H1 (cell line): ENCODE results near the gene CCDC192. TPM values are rescaled to one million over a fixed set of nuclear protein-coding genes. Genes with fewer than 3 reads are reported as not detected.
A peak's percentile ranks its signal among the peaks of the same experiment; 100 is the strongest.

Source experiments
- CTCF ChIA-PET: fragments of 300-600 bp; sonication (Branson Sonifier 250); formaldehyde crosslinking; loops from one replicate; lab custom pipeline; 2021; ENCODE audit not compliant: partially characterized antibody; lab: Charles Lee
- POLR2A ChIA-PET: fragments of 300-600 bp; sonication (Branson Sonifier 250); formaldehyde crosslinking; loops from one replicate; lab custom pipeline; 2021; ENCODE audit warnings: inconsistent platforms; ENCODE audit not compliant: partially characterized antibody; lab: Charles Lee
- DNase-seq, 2 experiments: peaks; one replicate each; pipeline versions ENCODE4 v3.0.0 to v3.0.0-alpha.2; 2010 to 2022; ENCODE audit warnings: low spot score in 2 of 2, low read depth in 1 of 2, mixed read lengths in 1 of 2
- FAIRE-seq: peaks from 2 replicates; lab custom pipeline; 2011; peaks lifted over from hg19 to GRCh38; lab: Jason Lieb, UNC
- H2AFZ ChIP-seq: 2 replicates; pipeline ENCODE4 v1.8.1; 2012; ENCODE audit warnings: low read length, inconsistent platforms
- H2AK5ac ChIP-seq: 2 replicates; pipeline ENCODE4 v1.6.1; 2013; ENCODE audit warnings: low read depth, low read length
- H2BK120ac ChIP-seq: replicated peaks from 2 replicates; pipeline ENCODE3; 2013; ENCODE audit warnings: low read depth, low read length, inconsistent platforms
- H2BK12ac ChIP-seq: 2 replicates; pipeline ENCODE4 v1.6.1; 2013; ENCODE audit warnings: low read depth, low read length
- H2BK15ac ChIP-seq: 2 replicates; pipeline ENCODE4 v1.6.1; 2013; ENCODE audit warnings: low read length
- H2BK20ac ChIP-seq: 2 replicates; pipeline ENCODE4 v1.6.1; 2013; ENCODE audit warnings: low read length
- H2BK5ac ChIP-seq: 2 replicates; pipeline ENCODE4 v1.6.1; 2013; ENCODE audit warnings: low read depth, low read length
- H3K14ac ChIP-seq: 2 replicates; pipeline ENCODE4 v1.6.1; 2013; ENCODE audit warnings: inconsistent platforms; ENCODE audit not compliant: insufficient read length
- H3K18ac ChIP-seq: 2 replicates; pipeline ENCODE4 v1.6.1; 2013; ENCODE audit warnings: low read length; ENCODE audit errors: extremely low read depth
- H3K23ac ChIP-seq: 2 replicates; pipeline ENCODE4 v1.6.1; 2013; ENCODE audit warnings: inconsistent platforms; ENCODE audit not compliant: insufficient read length
- H3K23me2 ChIP-seq: 2 replicates; pipeline ENCODE4 v1.6.1; 2013; ENCODE audit warnings: low read depth, low read length
- H3K27ac ChIP-seq: 2 replicates; pipeline ENCODE4 v1.6.1; 2011; ENCODE audit warnings: low read depth, low read length, inconsistent platforms
- H3K27me3 ChIP-seq, 4 experiments: replicated peaks in 1 of 4; 1 replicate in 1 of 4; 2 replicates in 3 of 4; pipeline versions ENCODE4 v1.6.1 to v1.8.1; 2011 to 2013; ENCODE audit warnings: low read length in 3 of 4, mild to moderate bottlenecking in 3 of 4, inconsistent platforms in 2 of 4, mixed read lengths in 2 of 4, moderate library complexity in 1 of 4; ENCODE audit not compliant: control insufficient read depth in 3 of 4, insufficient read depth in 3 of 4; ENCODE audit errors: extremely low read depth in 1 of 4
- H3K36me3 ChIP-seq, 4 experiments: 2 replicates each; pipeline versions ENCODE4 v1.6.1 to v1.8.1; 2011 to 2013; ENCODE audit warnings: mild to moderate bottlenecking in 4 of 4, low read length in 3 of 4, moderate library complexity in 2 of 4, control low read depth in 1 of 4, inconsistent platforms in 1 of 4; ENCODE audit not compliant: insufficient read depth in 4 of 4, control insufficient read depth in 2 of 4
- H3K4ac ChIP-seq: replicated peaks from 2 replicates; pipeline ENCODE3; 2013; ENCODE audit warnings: low read length, low read depth, mixed read lengths, inconsistent platforms; ENCODE audit not compliant: insufficient read length
- H3K4me1 ChIP-seq, 4 experiments: replicated peaks in 1 of 4; 1 replicate in 1 of 4; 2 replicates in 3 of 4; pipeline versions ENCODE4 v1.6.1 to v1.8.1; 2011 to 2013; ENCODE audit warnings: low read length in 3 of 4, inconsistent platforms in 2 of 4, mixed read lengths in 1 of 4; ENCODE audit not compliant: insufficient read depth in 4 of 4, control insufficient read depth in 3 of 4
- H3K4me2 ChIP-seq, 2 experiments: 2 replicates each; pipeline versions ENCODE4 v1.6.1 to v1.8.1; 2011 to 2013; ENCODE audit warnings: low read depth in 2 of 2, low read length in 2 of 2, control low read depth in 1 of 2, inconsistent platforms in 1 of 2, mild to moderate bottlenecking in 1 of 2; ENCODE audit not compliant: insufficient read depth in 1 of 2
- H3K4me3 ChIP-seq, 4 experiments: fragments of 200-600, 300-600 bp in 1 of 4; sonication (generic), shearing (Covaris generic), sonication (Bioruptor Twin) in 1 of 4; 2 replicates each; pipeline versions ENCODE4 v1.5.1 to v1.8.1; 2011 to 2016; ENCODE audit warnings: low read length in 4 of 4, low read depth in 3 of 4, control low read depth in 2 of 4, inconsistent platforms in 2 of 4, mild to moderate bottlenecking in 2 of 4, mixed read lengths in 1 of 4, moderate library complexity in 1 of 4; ENCODE audit not compliant: insufficient read depth in 2 of 4; ENCODE audit errors: extremely low read depth in 1 of 4
- H3K56ac ChIP-seq: replicated peaks from 2 replicates; pipeline ENCODE3; 2013; ENCODE audit warnings: low read depth, mild to moderate bottlenecking, mixed read lengths, low read length, inconsistent platforms; ENCODE audit not compliant: insufficient read length
- H3K79me1 ChIP-seq: 2 replicates; pipeline ENCODE4 v1.6.1; 2013; ENCODE audit warnings: low read depth, low read length, control low read depth
- H3K79me2 ChIP-seq, 2 experiments: 2 replicates each; pipeline versions ENCODE4 v1.6.1 to v1.8.1; 2012 to 2013; ENCODE audit warnings: low read length in 2 of 2, mild to moderate bottlenecking in 2 of 2, inconsistent platforms in 1 of 2; ENCODE audit not compliant: insufficient read depth in 2 of 2, control insufficient read depth in 1 of 2
- H3K9ac ChIP-seq, 4 experiments: replicated peaks in 1 of 4; 1 replicate in 1 of 4; 2 replicates in 3 of 4; pipeline versions ENCODE4 v1.6.1 to v1.8.1; 2011 to 2013; ENCODE audit warnings: low read depth in 3 of 4, low read length in 3 of 4, control low read depth in 2 of 4, mild to moderate bottlenecking in 2 of 4, moderate library complexity in 2 of 4, inconsistent platforms in 1 of 4; ENCODE audit errors: extremely low read depth in 1 of 4
- H3K9me3 ChIP-seq, 2 experiments: 2 replicates each; pipeline versions ENCODE4 v1.6.1 to v1.8.1; 2012 to 2013; ENCODE audit warnings: mild to moderate bottlenecking in 2 of 2, moderate library complexity in 2 of 2, control low read depth in 1 of 2, inconsistent platforms in 1 of 2, low read depth in 1 of 2, low read length in 1 of 2, mixed read lengths in 1 of 2; ENCODE audit not compliant: insufficient read depth in 2 of 2
- H4K20me1 ChIP-seq, 2 experiments: replicated peaks in 1 of 2; 2 replicates each; pipeline versions ENCODE3 to v1.8.1; 2011 to 2013; ENCODE audit warnings: inconsistent platforms in 2 of 2, low read length in 2 of 2, mild to moderate bottlenecking in 1 of 2; ENCODE audit not compliant: insufficient read depth in 2 of 2, control insufficient read depth in 1 of 2
- H4K5ac ChIP-seq: 2 replicates; pipeline ENCODE4 v1.6.1; 2013; ENCODE audit warnings: low read length, low read depth, mixed read lengths, inconsistent platforms; ENCODE audit not compliant: insufficient read length
- H4K8ac ChIP-seq: 2 replicates; pipeline ENCODE4 v1.8.0; 2013; ENCODE audit warnings: mild to moderate bottlenecking, moderate library complexity, low read length, inconsistent platforms; ENCODE audit not compliant: insufficient read depth; ENCODE audit errors: extremely low read depth
- H4K91ac ChIP-seq: replicated peaks from 2 replicates; pipeline ENCODE3; 2013; ENCODE audit warnings: low read length, mixed read lengths, inconsistent platforms; ENCODE audit not compliant: insufficient read length
- CEBPB ChIP-seq: IDR thresholded peaks from 2 replicates; pipeline ENCODE4 v1.6.1; 2012; ENCODE audit warnings: low read depth, low read length
- NRF1 ChIP-seq: IDR thresholded peaks from 2 replicates; pipeline ENCODE4 v1.6.1; 2011; ENCODE audit warnings: mild to moderate bottlenecking, low read depth, low read length, improper control_type of control experiment
- WGBS, 2 experiments: shearing (Covaris generic) in 1 of 2; methylation state at CpG; one replicate each; pipeline versions ENCODE4 v1.1.6 to v1.1.7; 2013 to 2015; ENCODE audit warnings: low lambda C conversion rate in 2 of 2, mixed read lengths in 2 of 2, inconsistent platforms in 1 of 2, low coverage in 1 of 2, missing lambda C conversion rate in 1 of 2; ENCODE audit not compliant: insufficient replicate concordance in 2 of 2, insufficient coverage in 1 of 2, insufficient read length in 1 of 2; ENCODE audit errors: extremely low coverage in 1 of 2, missing lambda C conversion rate in 1 of 2; 5-methylcytosine and 5-hydroxymethylcytosine counted together
- polyA plus RNA-seq, 7 experiments: library from polyadenylated mRNA; depleted of rRNA in 3 of 7; stranded (reverse) in 5 of 7; unstranded in 2 of 7; fragments of >200 nt in 5 of 7; fragments of 200-250 nt in 2 of 7; gene quantifications; 1 replicate in 5 of 7; 2 replicates in 1 of 7; 4 replicates in 1 of 7; pipeline versions ENCODE4 v1.2.1 to v1.2.3, GENCODE V29; 2011 to 2013; ENCODE audit warnings: missing spikeins in 2 of 7, mixed read lengths in 2 of 7
- total RNA-seq: library from RNA; stranded (reverse); fragmentation: NEBNext Ultra II Directional; extraction: Animal tissue kit (Norgen Biotek cat#: 25700); gene quantifications from 2 replicates; pipeline ENCODE4 v1.2.1, GENCODE V29; 2021

CCDC192 gene
- total and polyA plus RNA-seq, 2 of the 8 experiments (the other 6 are each of a cell fraction or from before 2014, with no cell fraction given) = 0.61 TPM; not detected in 1

DNA sequence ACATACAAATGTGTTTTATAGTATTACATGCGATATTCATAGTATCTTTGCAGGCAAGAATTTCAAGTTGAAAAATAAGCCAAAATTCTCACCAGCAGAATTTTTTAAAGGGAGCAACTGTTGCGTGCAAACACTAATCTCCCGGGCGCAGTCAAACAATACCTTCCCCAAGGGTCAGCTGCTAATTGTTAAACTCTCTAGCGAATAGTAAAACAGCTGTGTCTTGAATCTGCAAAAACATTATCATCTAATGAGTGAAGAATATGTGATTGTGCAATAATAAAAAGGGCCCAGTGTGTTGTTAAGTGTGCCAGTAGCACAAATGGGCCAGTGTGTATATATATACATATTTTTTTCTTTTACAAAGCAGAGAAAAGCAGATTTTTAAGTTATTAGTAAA, 131.4 kb downstream of the CCDC192 start:
- Histone ChIP-seq H3K14ac (no peak overlapping the region), H4K91ac (no peak overlapping the region), H3K56ac (no peak overlapping the region), H3K79me1 (no peaks in the 10 kb centered on the region), H3K79me2 (no peaks in the 10 kb centered on the region), H3K27me3 (no peaks in the 10 kb centered on the region), H3K23ac (no peak overlapping the region), H3K36me3 (no peaks in the 10 kb centered on the region), H4K20me1 (no peaks in the 10 kb centered on the region), H4K5ac (no peak overlapping the region), H3K4ac (no peak overlapping the region), H3K23me2 (no peaks in the 10 kb centered on the region), H3K4me2 (no peak overlapping the region), H2BK5ac (no peak overlapping the region), H2BK120ac (no peak overlapping the region), H3K4me1 (0 out of 7 replicates have a peak, but pooled peaks cover 0 to 2% (median 0%) of the 10 kb centered on the region in 4 experiments), H3K18ac (no peak overlapping the region), H3K27ac (no peak overlapping the region), H4K8ac (no peak overlapping the region), H3K9ac (no peak overlapping the region), H2BK20ac (no peak overlapping the region), H3K9me3 (no peaks in the 10 kb centered on the region), H2AK5ac (no peak overlapping the region), H2BK15ac (no peak overlapping the region), H2BK12ac (no peak overlapping the region), H2AFZ (no peak overlapping the region), H3K4me3 (no peak overlapping the region)
- FAIRE-seq (no peak), DNase-seq (no peak)
- CTCF ChIA-PET = interaction anchor here (1.4 kb wide), 1 partner anchor 28 kb away, joined by 3 read pairs; no protein-coding TSS in a partner anchor
- TF ChIP-seq CEBPB = peak; percentile 40; the same call in 1 of the 2 replicates
- no peak for TF ChIP-seq NRF1
- POLR2A ChIA-PET = no interaction called here
- 90% methylated on average over 5 of the region's 5 CpGs; no CpG with 5 or more reads in 1 of the 2 experiments for WGBS, 2 experiments
